ENCODE results near the gene PIK3R3. TPM values are rescaled to one million over a fixed set of nuclear protein-coding genes. Genes with fewer than 3 reads are reported as not detected.

Gene PIK3R3
- total RNA-seq, 2 experiments from 2014 or later, result 0.65 to 0.83 TPM

GRCh38 chr1:46171351-46171750, 38.9 kb upstream of the PIK3R3 start:
- H3K4me1 Mint-ChIP-seq (ENCODE audit: low read depth), result peaks cover 14% of the 10 kb centered on the region
- no peaks in the 10 kb centered on the region for H3K36me3 Mint-ChIP-seq
- peaks cover 2% of the 10 kb centered on the region for H3K27me3 Mint-ChIP-seq
- H3K9me3 Mint-ChIP-seq, result no peaks in the 10 kb centered on the region
- H3K4me3 Mint-ChIP-seq, result no peak overlapping the region
- POLR2A ChIA-PET, result no interaction called here
- CTCF ChIA-PET, result interaction anchor here (0.8 kb wide), 1 partner anchor 53 kb away, joined by 3 read pairs; no protein-coding TSS in a partner anchor
- intact Hi-C loops (cut with micrococcal nuclease), result no loop called here
- DNase-seq, result no peak
- H3K27ac Mint-ChIP-seq, result no peak overlapping the region

GRCh38 chr1:46169811-46170454, 37.5 kb upstream of the PIK3R3 start:
- intact Hi-C loops (cut with micrococcal nuclease), result loop anchor here (5.0 kb wide), 1 partner anchor 38 kb away; the partner anchor contains the start of gene PIK3R3
- Mint-ChIP-seq H3K9me3 (no peaks in the 10 kb centered on the region), H3K27me3 (peaks cover 2% of the 10 kb centered on the region), H3K4me1 (ENCODE audit: low read depth) (peaks cover 16% of the 10 kb centered on the region), H3K36me3 (no peaks in the 10 kb centered on the region), H3K27ac (no peak overlapping the region), H3K4me3 (no peak overlapping the region)
- no peak for DNase-seq
- POLR2A ChIA-PET, result no interaction called here
- CTCF ChIA-PET, result no interaction called here

- ChIA-PET CTCF (interaction anchor here (1.3 to 3.4 kb wide), 3 partner anchors 55 to 132 kb away, joined by 4 to 15 read pairs (median 10); no protein-coding TSS in a partner anchor), POLR2A (no interaction called here)
- DNase-seq, result no peak
- Mint-ChIP-seq H3K4me3 (no peak overlapping the region), H3K27me3 (peaks cover 2% of the 10 kb centered on the region), H3K4me1 (ENCODE audit: low read depth) (peaks cover 16% of the 10 kb centered on the region), H3K27ac (no peak overlapping the region), H3K9me3 (no peaks in the 10 kb centered on the region), H3K36me3 (no peaks in the 10 kb centered on the region)
- intact Hi-C loops (cut with micrococcal nuclease), result loop anchor here (5.0 kb wide), 1 partner anchor 36 kb away; the partner anchor contains the start of gene PIK3R3
Measured at GRCh38 chr1:46168477-46168876, 36.0 kb upstream of the PIK3R3 start.

GRCh38 chr1:46166521-46167462, 34.4 kb upstream of the PIK3R3 start:
- Mint-ChIP-seq H3K4me1 (ENCODE audit: low read depth) (peaks cover 16% of the 10 kb centered on the region), H3K27me3 (peaks cover 2% of the 10 kb centered on the region), H3K4me3 (peak overlapping the region; percentile 76), H3K27ac (peak overlapping the region; percentile 72), H3K36me3 (no peaks in the 10 kb centered on the region), H3K9me3 (no peaks in the 10 kb centered on the region)
- POLR2A ChIA-PET, result interaction anchor here (0.6 to 1.2 kb wide), 2 partner anchors 80 to 150 kb away, joined by 3 read pairs; no protein-coding TSS in a partner anchor
- intact Hi-C loops (cut with micrococcal nuclease), result loop anchor here (1.0 to 5.0 kb wide), 2 partner anchors 32 to 34 kb away; partner anchors contain the start of genes PIK3R3 and POMGNT1
- CTCF ChIA-PET, result interaction anchor here (0.9 to 3.4 kb wide), 6 partner anchors 10 to 130 kb away, joined by 3 to 15 read pairs (median 4); no protein-coding TSS in a partner anchor
- peak; percentile 63 for DNase-seq

- POLR2A ChIA-PET, result no interaction called here
- H3K36me3 Mint-ChIP-seq, result no peaks in the 10 kb centered on the region
- H3K27ac Mint-ChIP-seq, result no peak overlapping the region
Measured at GRCh38 chr1:46160212-46160611, 27.8 kb upstream of the PIK3R3 start.

GRCh38 chr1:46159516-46159915, 27.1 kb upstream of the PIK3R3 start:
- no peak for DNase-seq
- Mint-ChIP-seq H3K27ac (no peak overlapping the region), H3K4me3 (no peak overlapping the region), H3K36me3 (no peaks in the 10 kb centered on the region), H3K4me1 (ENCODE audit: low read depth) (no peaks in the 10 kb centered on the region), H3K9me3 (no peaks in the 10 kb centered on the region), H3K27me3 (no peaks in the 10 kb centered on the region)
- intact Hi-C loops (cut with micrococcal nuclease), result no loop called here
- ChIA-PET POLR2A (no interaction called here), CTCF (interaction anchor here (1.5 kb wide), 1 partner anchor 64 kb away, joined by 5 read pairs; no protein-coding TSS in a partner anchor)

More at GRCh38 chr1:46160212-46160611, 27.8 kb upstream of the PIK3R3 start:
- intact Hi-C loops (cut with micrococcal nuclease), result no loop called here
- no peak overlapping the region for H3K4me3 Mint-ChIP-seq
- no peaks in the 10 kb centered on the region for H3K4me1 Mint-ChIP-seq (ENCODE audit: low read depth)
- no peaks in the 10 kb centered on the region for H3K9me3 Mint-ChIP-seq
- H3K27me3 Mint-ChIP-seq, result no peaks in the 10 kb centered on the region
- CTCF ChIA-PET, result interaction anchor here (1.5 kb wide), 1 partner anchor 64 kb away, joined by 5 read pairs; no protein-coding TSS in a partner anchor
- DNase-seq, result no peak

- DNase-seq, result no peak
- no peaks in the 10 kb centered on the region for H3K9me3 Mint-ChIP-seq
- intact Hi-C loops (cut with micrococcal nuclease), result no loop called here
- H3K27ac Mint-ChIP-seq, result no peak overlapping the region
- ChIA-PET CTCF (no interaction called here), POLR2A (no interaction called here)
- H3K36me3 Mint-ChIP-seq, result no peaks in the 10 kb centered on the region
- H3K27me3 Mint-ChIP-seq, result no peaks in the 10 kb centered on the region
- H3K4me1 Mint-ChIP-seq (ENCODE audit: low read depth), result no peaks in the 10 kb centered on the region
- no peak overlapping the region for H3K4me3 Mint-ChIP-seq
Measured at GRCh38 chr1:46158312-46159281, 26.2 kb upstream of the PIK3R3 start.

GRCh38 chr1:46157916-46158311, 25.5 kb upstream of the PIK3R3 start:
- Mint-ChIP-seq H3K27me3 (no peaks in the 10 kb centered on the region), H3K36me3 (no peaks in the 10 kb centered on the region), H3K9me3 (no peaks in the 10 kb centered on the region), H3K4me3 (no peak overlapping the region), H3K4me1 (ENCODE audit: low read depth) (no peaks in the 10 kb centered on the region), H3K27ac (no peak overlapping the region)
- CTCF ChIA-PET, result interaction anchor here (1.3 to 1.6 kb wide), 2 partner anchors 9 to 121 kb away, joined by 3 to 4 read pairs; no protein-coding TSS in a partner anchor
- no peak for DNase-seq
- intact Hi-C loops (cut with micrococcal nuclease), result no loop called here
- POLR2A ChIA-PET, result no interaction called here

GRCh38 chr1:46153732-46154131, 21.3 kb upstream of the PIK3R3 start:
- Mint-ChIP-seq H3K36me3 (no peaks in the 10 kb centered on the region), H3K27ac (no peak overlapping the region), H3K27me3 (no peaks in the 10 kb centered on the region), H3K9me3 (no peaks in the 10 kb centered on the region), H3K4me1 (ENCODE audit: low read depth) (no peaks in the 10 kb centered on the region), H3K4me3 (no peak overlapping the region)
- DNase-seq, result no peak
- intact Hi-C loops (cut with micrococcal nuclease), result no loop called here
- CTCF ChIA-PET, result no interaction called here
- POLR2A ChIA-PET, result no interaction called here

GRCh38 chr1:46153228-46153627, 20.8 kb upstream of the PIK3R3 start:
- Mint-ChIP-seq H3K4me1 (ENCODE audit: low read depth) (no peaks in the 10 kb centered on the region), H3K27me3 (no peaks in the 10 kb centered on the region), H3K27ac (no peak overlapping the region), H3K4me3 (no peak overlapping the region), H3K36me3 (no peaks in the 10 kb centered on the region), H3K9me3 (no peaks in the 10 kb centered on the region)
- ChIA-PET POLR2A (no interaction called here), CTCF (no interaction called here)
- intact Hi-C loops (cut with micrococcal nuclease), result no loop called here
- DNase-seq, result no peak

- Mint-ChIP-seq H3K27ac (no peak overlapping the region), H3K27me3 (no peaks in the 10 kb centered on the region), H3K36me3 (no peaks in the 10 kb centered on the region), H3K9me3 (no peaks in the 10 kb centered on the region), H3K4me3 (no peak overlapping the region), H3K4me1 (ENCODE audit: low read depth) (no peaks in the 10 kb centered on the region)
- ChIA-PET CTCF (no interaction called here), POLR2A (no interaction called here)
- DNase-seq, result no peak
- intact Hi-C loops (cut with micrococcal nuclease), result no loop called here
Measured at GRCh38 chr1:46152016-46152415, 19.6 kb upstream of the PIK3R3 start.
